Activated CD4-positive, alpha-beta T cell treated with anti-CD3 and anti-CD28 coated beads for 36 hours (primary cell): Measurements from ENCODE around the gene MYBPH. TPM values are rescaled to one million over a fixed set of nuclear protein-coding genes. Genes with fewer than 3 reads are reported as not detected.

Experiments
- ATAC-seq: fragments of 200-7000 bp; cut with Tn5 transposase; one replicate; pipeline ENCODE4 v1.10.0; 2021; ENCODE audit warnings: mild to moderate bottlenecking, moderate library complexity
- CTCF ChIA-PET: fragments of 350-600 bp; sonication (Branson Sonifier 250); formaldehyde crosslinking; loops from one replicate; lab custom pipeline; 2021; ENCODE audit warnings: antibody characterized with exemption; lab: Charles Lee
- POLR2A ChIA-PET: fragments of 350-600 bp; sonication (Branson Sonifier 250); formaldehyde crosslinking; loops from one replicate; lab custom pipeline; 2021; ENCODE audit warnings: antibody characterized with exemption, inconsistent platforms; lab: Charles Lee
- DNase-seq: peaks from one replicate; pipeline ENCODE4 v3.0.0-alpha.2; 2020
- H3K27ac Mint-ChIP-seq: one replicate; pipeline ENCODE4 v1.8.0; 2021; ENCODE audit warnings: mixed read lengths
- H3K27me3 Mint-ChIP-seq: one replicate; pipeline ENCODE4 v1.8.0; 2021; ENCODE audit warnings: mixed read lengths
- H3K36me3 Mint-ChIP-seq: one replicate; pipeline ENCODE4 v1.8.0; 2021; ENCODE audit warnings: low read depth, mixed read lengths
- H3K4me1 Mint-ChIP-seq: one replicate; pipeline ENCODE4 v1.8.0; 2021; ENCODE audit warnings: mixed read lengths
- H3K4me3 Mint-ChIP-seq: one replicate; pipeline ENCODE4 v1.8.0; 2021; ENCODE audit warnings: mild to moderate bottlenecking, moderate library complexity, mixed read lengths
- H3K9me3 Mint-ChIP-seq: one replicate; pipeline ENCODE4 v1.8.0; 2021; ENCODE audit warnings: low read depth, mixed read lengths
- intact Hi-C, 2 experiments: fragments of 100-400 bp; cut with DNase I in 1 of 2; cut with micrococcal nuclease in 1 of 2; formaldehyde crosslinking; loops; one replicate each; pipeline versions ENCODE4 v1.14.2 to v1.15.1; 2022 to 2024; cut with DNase I, micrococcal nuclease
- total RNA-seq, 2 experiments: library from RNA; stranded (reverse); gene quantifications; one replicate each; pipeline ENCODE4 v1.2.3, GENCODE V29; 2021

Gene MYBPH
- total RNA-seq, 2 experiments from 2014 or later, result not detected

DNA sequence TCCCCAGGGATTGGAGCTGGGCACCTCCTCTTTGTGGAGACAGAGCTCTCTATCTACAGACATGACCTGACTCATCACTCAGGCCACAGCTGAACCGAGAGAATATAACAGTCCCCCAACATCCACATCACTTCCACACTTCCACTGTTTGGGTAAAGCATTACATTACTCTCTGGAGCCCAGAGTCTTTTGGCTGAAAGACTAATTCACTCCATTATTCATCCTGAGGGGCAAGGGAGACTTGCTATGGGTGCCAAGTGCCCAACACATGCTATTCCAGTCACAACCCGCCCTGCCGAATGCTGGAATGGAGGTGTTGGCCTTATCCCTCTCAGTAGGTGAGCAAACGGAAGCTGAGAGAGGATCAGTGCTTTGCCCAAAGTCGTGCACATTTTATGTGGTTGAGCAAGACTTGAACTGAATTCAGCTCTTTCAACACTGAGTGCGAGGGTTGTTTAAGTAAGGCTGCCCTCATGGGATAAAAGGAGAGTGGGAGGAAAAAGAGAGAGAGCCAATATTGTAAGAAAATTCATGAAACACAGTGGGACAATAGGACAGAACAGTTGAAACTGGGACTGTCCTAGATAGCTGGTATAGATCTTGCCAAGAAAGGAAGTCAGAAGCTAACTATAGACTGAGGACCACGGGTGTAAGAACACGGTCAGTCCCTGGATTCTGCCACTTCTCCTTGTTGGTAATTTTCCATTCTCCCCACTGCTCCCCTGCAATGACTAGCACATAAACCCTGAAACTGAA lies 24.4 kb upstream of the MYBPH start:
- ChIA-PET POLR2A (no interaction called here), CTCF (interaction anchor here (0.6 to 2.9 kb wide), 2 partner anchors 16 to 53 kb away, joined by 3 to 22 read pairs; no protein-coding TSS in a partner anchor)
- no peaks in the 10 kb centered on the region for H3K9me3 Mint-ChIP-seq
- H3K36me3 Mint-ChIP-seq, result no peaks in the 10 kb centered on the region
- no peaks in the 10 kb centered on the region for H3K4me1 Mint-ChIP-seq
- H3K27me3 Mint-ChIP-seq, result peaks cover 10% of the 10 kb centered on the region
- no peak overlapping the region for H3K27ac Mint-ChIP-seq
- intact Hi-C loops, result no loop called here
- H3K4me3 Mint-ChIP-seq, result no peak overlapping the region
- ATAC-seq (no peak), DNase-seq (no peak)

DNA sequence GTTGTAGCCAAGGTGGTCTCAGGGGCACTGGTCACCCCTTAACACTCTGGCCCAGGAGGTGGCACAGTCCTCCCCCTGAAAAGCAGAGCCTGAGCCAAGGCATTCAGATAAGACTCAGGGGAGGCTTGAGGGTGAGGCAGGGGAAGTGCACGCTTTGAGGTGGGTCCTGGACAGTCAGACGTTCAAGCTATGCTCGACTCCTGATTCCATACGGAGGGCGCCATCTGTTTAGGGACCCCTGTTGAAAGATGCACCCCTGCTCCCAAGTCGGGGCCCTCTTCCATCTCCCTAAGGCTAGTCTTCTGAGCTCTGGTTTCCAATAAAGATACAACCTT lies 23.8 kb upstream of the MYBPH start:
- no peak overlapping the region for H3K27ac Mint-ChIP-seq
- H3K36me3 Mint-ChIP-seq, result no peaks in the 10 kb centered on the region
- DNase-seq, result no peak
- ChIA-PET CTCF (interaction anchor here (0.6 to 2.9 kb wide), 2 partner anchors 16 to 54 kb away, joined by 3 to 22 read pairs; no protein-coding TSS in a partner anchor), POLR2A (no interaction called here)
- H3K27me3 Mint-ChIP-seq, result peaks cover 10% of the 10 kb centered on the region
- no peaks in the 10 kb centered on the region for H3K4me1 Mint-ChIP-seq
- intact Hi-C loops, result no loop called here
- no peak overlapping the region for H3K4me3 Mint-ChIP-seq
- no peak for ATAC-seq
- H3K9me3 Mint-ChIP-seq, result no peaks in the 10 kb centered on the region

GRCh38 chr1:203199002-203199401 lies 23.4 kb upstream of the MYBPH start:
- no peak overlapping the region for H3K27ac Mint-ChIP-seq
- H3K36me3 Mint-ChIP-seq, result no peaks in the 10 kb centered on the region
- ChIA-PET POLR2A (no interaction called here), CTCF (interaction anchor here (0.6 to 2.9 kb wide), 3 partner anchors 17 to 54 kb away, joined by 3 to 22 read pairs (median 3); no protein-coding TSS in a partner anchor)
- H3K9me3 Mint-ChIP-seq, result no peaks in the 10 kb centered on the region
- DNase-seq (no peak), ATAC-seq (no peak)
- H3K4me1 Mint-ChIP-seq, result no peaks in the 10 kb centered on the region
- intact Hi-C loops, result no loop called here
- H3K27me3 Mint-ChIP-seq, result peaks cover 10% of the 10 kb centered on the region
- no peak overlapping the region for H3K4me3 Mint-ChIP-seq

GRCh38 chr1:203197625-203198024 lies 22.0 kb upstream of the MYBPH start:
- ChIA-PET CTCF (interaction anchor here (0.9 kb wide), 1 partner anchor 21 kb away, joined by 3 read pairs; no protein-coding TSS in a partner anchor), POLR2A (no interaction called here)
- intact Hi-C loops, result no loop called here
- Mint-ChIP-seq H3K36me3 (no peaks in the 10 kb centered on the region), H3K27me3 (peaks cover 10% of the 10 kb centered on the region), H3K27ac (no peak overlapping the region), H3K4me3 (no peak overlapping the region), H3K9me3 (no peaks in the 10 kb centered on the region), H3K4me1 (no peaks in the 10 kb centered on the region)
- ATAC-seq, result no peak
- no peak for DNase-seq

- H3K27ac Mint-ChIP-seq, result no peak overlapping the region
- H3K27me3 Mint-ChIP-seq, result peaks cover 10% of the 10 kb centered on the region
- no peaks in the 10 kb centered on the region for H3K4me1 Mint-ChIP-seq
- CTCF ChIA-PET, result interaction anchor here (1.6 to 1.9 kb wide), 3 partner anchors 19 to 157 kb away, joined by 3 to 8 read pairs (median 5); no protein-coding TSS in a partner anchor
- H3K4me3 Mint-ChIP-seq, result no peak overlapping the region
- DNase-seq, result no peak
- intact Hi-C loops, result no loop called here
- no peaks in the 10 kb centered on the region for H3K9me3 Mint-ChIP-seq
- no peaks in the 10 kb centered on the region for H3K36me3 Mint-ChIP-seq
- POLR2A ChIA-PET, result no interaction called here
- no peak for ATAC-seq
These were observed 20.7 kb upstream of the MYBPH start for GRCh38 chr1:203196371-203196770.

GRCh38 chr1:203190949-203191348 lies 15.3 kb upstream of the MYBPH start:
- no peaks in the 10 kb centered on the region for H3K9me3 Mint-ChIP-seq
- POLR2A ChIA-PET, result no interaction called here
- no peaks in the 10 kb centered on the region for H3K36me3 Mint-ChIP-seq
- DNase-seq, result no peak
- peaks cover 4% of the 10 kb centered on the region for H3K4me1 Mint-ChIP-seq
- H3K27me3 Mint-ChIP-seq, result peaks cover 7% of the 10 kb centered on the region
- no peak for ATAC-seq
- CTCF ChIA-PET, result interaction anchor here (0.6 to 1.4 kb wide), 3 partner anchors 18 to 74 kb away, joined by 3 read pairs; no protein-coding TSS in a partner anchor
- H3K4me3 Mint-ChIP-seq, result no peak overlapping the region
- intact Hi-C loops, result no loop called here
- no peak overlapping the region for H3K27ac Mint-ChIP-seq

DNA sequence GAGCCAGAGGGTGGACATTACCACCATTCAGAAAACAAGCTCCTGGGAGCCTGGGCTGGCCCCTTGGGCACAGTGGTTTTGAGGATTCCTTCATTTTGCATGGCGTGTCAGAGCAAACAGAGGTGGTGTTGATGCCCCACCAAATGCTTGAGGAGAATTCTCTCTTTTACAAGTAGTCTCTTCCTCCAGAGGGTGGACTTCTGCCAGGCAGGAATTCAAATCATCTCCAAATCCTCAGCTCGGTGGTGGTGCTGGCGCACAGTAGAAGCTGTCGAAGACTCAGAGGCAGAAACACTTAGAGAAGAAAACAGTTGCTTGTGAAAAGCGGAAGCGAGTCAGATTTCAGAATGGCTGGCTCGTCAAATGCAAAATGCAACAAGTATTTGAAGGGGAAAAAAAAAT lies 14.3 kb upstream of the MYBPH start:
- CTCF ChIA-PET, result interaction anchor here (0.7 to 0.9 kb wide), 2 partner anchors 25 to 124 kb away, joined by 3 read pairs; no protein-coding TSS in a partner anchor
- POLR2A ChIA-PET, result no interaction called here
- DNase-seq (no peak), ATAC-seq (no peak)
- Mint-ChIP-seq H3K4me1 (peaks cover 4% of the 10 kb centered on the region), H3K36me3 (no peaks in the 10 kb centered on the region), H3K9me3 (no peaks in the 10 kb centered on the region), H3K4me3 (no peak overlapping the region), H3K27ac (no peak overlapping the region), H3K27me3 (peaks cover 7% of the 10 kb centered on the region)
- intact Hi-C loops, result no loop called here

DNA sequence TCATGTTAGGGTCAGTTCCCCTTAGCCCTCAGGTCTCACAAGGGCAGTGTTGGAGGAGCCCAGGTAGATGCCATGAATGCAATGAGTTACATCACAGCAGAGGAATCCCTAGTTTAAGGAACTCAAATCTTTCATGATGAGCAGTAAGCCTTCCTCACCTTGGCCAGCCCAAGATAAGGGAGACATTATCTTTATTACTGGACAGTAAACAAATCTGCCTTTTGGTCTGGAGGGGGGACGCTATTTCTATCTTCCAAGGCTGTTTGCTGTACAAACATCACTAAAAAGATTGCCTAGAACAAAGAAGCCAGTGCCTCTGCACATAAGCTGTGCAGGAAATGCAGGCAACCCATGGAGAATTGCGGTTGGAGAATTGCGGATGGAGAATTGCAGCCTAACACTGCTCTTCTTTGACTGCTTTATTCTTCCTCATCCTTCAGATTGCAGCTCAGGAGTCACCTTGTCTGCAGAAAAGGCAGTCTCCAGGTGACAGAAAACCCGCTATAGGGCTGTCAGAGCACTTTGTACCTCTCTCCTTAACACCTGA lies 13.1 kb upstream of the MYBPH start:
- Mint-ChIP-seq H3K4me3 (no peak overlapping the region), H3K27ac (no peak overlapping the region), H3K9me3 (no peaks in the 10 kb centered on the region), H3K36me3 (no peaks in the 10 kb centered on the region), H3K4me1 (peaks cover 4% of the 10 kb centered on the region), H3K27me3 (peaks cover 7% of the 10 kb centered on the region)
- ChIA-PET POLR2A (no interaction called here), CTCF (interaction anchor here (1.4 kb wide), 1 partner anchor 26 kb away, joined by 4 read pairs; no protein-coding TSS in a partner anchor)
- intact Hi-C loops, result no loop called here
- DNase-seq, result no peak
- ATAC-seq, result no peak

GRCh38 chr1:203187689-203188264 lies 12.2 kb upstream of the MYBPH start:
- DNase-seq (no peak), ATAC-seq (no peak)
- intact Hi-C loops, result no loop called here
- H3K36me3 Mint-ChIP-seq, result no peaks in the 10 kb centered on the region
- ChIA-PET CTCF (interaction anchor here (1.3 to 1.4 kb wide), 2 partner anchors 27 to 148 kb away, joined by 4 to 6 read pairs; no protein-coding TSS in a partner anchor), POLR2A (no interaction called here)
- H3K27ac Mint-ChIP-seq, result no peak overlapping the region
- H3K27me3 Mint-ChIP-seq, result peaks cover 7% of the 10 kb centered on the region
- no peak overlapping the region for H3K4me3 Mint-ChIP-seq
- H3K4me1 Mint-ChIP-seq, result peaks cover 4% of the 10 kb centered on the region
- H3K9me3 Mint-ChIP-seq, result no peaks in the 10 kb centered on the region

DNA sequence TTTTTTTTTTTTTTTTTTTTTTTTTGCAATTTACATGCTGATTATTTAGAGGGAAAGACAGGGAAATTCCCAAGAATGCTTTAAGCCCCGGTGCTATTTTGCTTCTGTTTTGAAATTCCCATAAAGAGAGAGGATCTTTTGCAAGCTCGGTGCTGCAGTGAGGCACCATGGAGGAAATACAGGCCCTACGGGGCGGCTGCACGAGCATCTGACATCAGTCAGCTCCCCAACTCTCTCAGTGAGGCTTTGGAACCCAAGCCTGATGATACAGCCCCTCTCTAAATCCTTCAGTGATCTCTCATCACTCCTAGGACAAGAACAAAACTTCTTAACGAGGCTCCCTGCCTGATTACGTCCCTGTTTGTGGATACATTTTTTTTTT lies 11.7 kb upstream of the MYBPH start:
- Mint-ChIP-seq H3K27ac (no peak overlapping the region), H3K36me3 (no peaks in the 10 kb centered on the region), H3K9me3 (no peaks in the 10 kb centered on the region), H3K4me3 (no peak overlapping the region), H3K27me3 (peaks cover 7% of the 10 kb centered on the region), H3K4me1 (peaks cover 4% of the 10 kb centered on the region)
- no peak for ATAC-seq
- CTCF ChIA-PET, result interaction anchor here (0.7 to 1.3 kb wide), 2 partner anchors 80 to 148 kb away, joined by 3 to 6 read pairs; no protein-coding TSS in a partner anchor
- DNase-seq, result no peak
- POLR2A ChIA-PET, result no interaction called here
- intact Hi-C loops, result no loop called here

DNA sequence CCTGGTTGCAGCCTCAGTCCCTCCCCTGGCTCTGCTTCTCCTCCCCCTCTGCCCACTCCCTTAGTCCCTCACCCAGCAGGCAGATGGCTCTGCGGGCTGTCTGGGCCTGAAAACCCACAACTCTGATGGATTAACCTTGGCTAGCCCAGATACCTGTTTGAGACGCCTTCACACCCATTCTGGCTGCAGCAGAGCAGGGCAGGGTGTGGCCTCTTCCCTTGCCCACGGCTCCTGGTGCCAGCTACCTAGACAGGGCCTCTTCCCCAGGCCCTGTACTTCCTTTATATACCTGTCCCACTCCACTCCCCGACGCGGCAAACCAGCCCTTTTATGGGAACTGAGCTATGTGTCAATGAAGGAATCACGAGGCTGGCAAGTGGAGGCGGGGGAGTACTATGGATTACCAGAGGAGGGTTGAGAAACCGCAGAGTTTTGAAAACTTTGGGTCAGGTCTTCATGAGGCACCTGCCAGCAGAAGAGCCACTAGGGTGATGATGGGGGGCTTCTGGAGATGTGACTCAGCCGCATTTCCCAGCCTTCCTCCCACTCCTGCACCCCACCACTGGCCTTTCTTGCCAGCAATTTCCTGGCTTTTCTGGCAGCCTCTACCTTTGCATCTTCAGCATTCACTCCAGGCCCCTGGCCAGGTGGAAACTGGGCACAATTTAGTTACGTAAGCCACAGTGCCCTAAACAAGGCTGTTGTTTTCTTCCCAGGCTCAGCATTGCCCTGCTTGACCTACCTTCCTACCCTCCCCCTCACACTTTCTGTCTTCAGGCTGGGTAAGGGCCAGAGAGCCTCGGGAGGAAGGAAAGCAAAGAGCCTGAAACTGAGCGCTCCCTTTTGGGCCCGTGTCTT lies 11.0 kb upstream of the MYBPH start, which contains the start of gene CHI3L1:
TSS of gene CHI3L1 (minus strand) at position 259 of the 858 bp plus-strand sequence. CDS start at position 178, 81 bp downstream.
- DNase-seq, result no peak
- CTCF ChIA-PET, result interaction anchor here (0.7 to 1.5 kb wide), 4 partner anchors 29 to 147 kb away, joined by 3 to 6 read pairs (median 4); no protein-coding TSS in a partner anchor
- no peak within 1 kb of the TSS for H3K4me3 Mint-ChIP-seq
- POLR2A ChIA-PET, result no interaction called here
- intact Hi-C loops, result no loop called here
- ATAC-seq, result no peak
- no peaks in the 10 kb centered on the region for H3K36me3 Mint-ChIP-seq
- H3K4me1 Mint-ChIP-seq, result peaks cover 4% of the 10 kb centered on the region
- H3K9me3 Mint-ChIP-seq, result no peaks in the 10 kb centered on the region
- H3K27me3 Mint-ChIP-seq, result peaks cover 7% of the 10 kb centered on the region
- H3K27ac Mint-ChIP-seq, result no peak within 1 kb of the TSS
